A549 (cell line): ENCODE measurements around the gene ZNF304. TPM values are rescaled to one million over a fixed set of nuclear protein-coding genes. Genes with fewer than 3 reads are reported as not detected.

ENCODE experiments used
- ATAC-seq, 2 experiments: fragments of 200-7000 bp in 1 of 2; fragments of >200 bp in 1 of 2; cut with Nextera tagmentation in 1 of 2; cut with Tn5 transposase in 1 of 2; 3 replicates each; pipeline versions ENCODE4 v1.8.0 to v1.9.1; 2018 to 2020; ENCODE audit warnings: mild to moderate bottlenecking in 1 of 2, moderate library complexity in 1 of 2
- CTCF ChIA-PET: fragments of 300-600 bp; sonication (Branson Sonifier 250); formaldehyde crosslinking; extraction: SDS; loops from one replicate; lab custom pipeline; 2021; ENCODE audit warnings: antibody characterized with exemption, inconsistent platforms; lab: Yijun Ruan, JAX
- POLR2A ChIA-PET: fragments of 350-600 bp; formaldehyde crosslinking; extraction: SDS; loops from one replicate; lab custom pipeline; 2021; ENCODE audit warnings: antibody characterized with exemption, inconsistent platforms; lab: Yijun Ruan, JAX
- DNase-seq, 2 experiments: peaks; one replicate each; pipeline versions ENCODE4 v3.0.0 to v3.0.0-alpha.2; 2011 to 2016; ENCODE audit warnings: low read depth in 1 of 2, low spot score in 1 of 2
- FAIRE-seq: peaks from 2 replicates; lab custom pipeline; 2011; peaks lifted over from hg19 to GRCh38; lab: Jason Lieb, UNC
- H3K27ac ChIP-seq, 2 experiments: fragments of >200 bp; sonication (Bioruptor Twin); formaldehyde crosslinking; 3 replicates each; pipeline ENCODE4 v1.5.1; 2016 to 2017
- H3K4me1 ChIP-seq: fragments of >200 bp; sonication (Bioruptor Twin); formaldehyde crosslinking; 3 replicates; pipeline ENCODE4 v1.6.1; 2016
- H3K4me2 ChIP-seq: fragments of >200 bp; sonication (Bioruptor Twin); formaldehyde crosslinking; 3 replicates; pipeline ENCODE4 v1.6.1; 2016
- H3K4me3 ChIP-seq: fragments of >200 bp; sonication (Bioruptor Twin); formaldehyde crosslinking; 3 replicates; pipeline ENCODE4 v1.5.1; 2016
- H3K9me3 ChIP-seq: fragments of >200 bp; sonication (Bioruptor Twin); formaldehyde crosslinking; 3 replicates; pipeline ENCODE4 v1.6.1; 2016
- CHD2 ChIP-seq: fragments of 150-350 bp; IDR thresholded peaks from 2 replicates; pipeline ENCODE4 v1.6.1; 2014; ENCODE audit warnings: low read length; ENCODE audit not compliant: partially characterized antibody
- FOXS1 ChIP-seq: fragments of 250-450 bp; sonication (Bioruptor Pico); IDR thresholded peaks from 2 replicates; pipeline ENCODE4 v1.5.0; 2020; ENCODE audit warnings: mild to moderate bottlenecking, moderate library complexity
- HEYL ChIP-seq: fragments of 250-450 bp; sonication (Bioruptor Pico); IDR thresholded peaks from 2 replicates; pipeline ENCODE4 v1.8.0; 2021; ENCODE audit warnings: mild to moderate bottlenecking, moderate library complexity
- KDM1A ChIP-seq: fragments of 200-600 bp; sonication (generic); IDR thresholded peaks from 2 replicates; pipeline ENCODE4 v1.6.1; 2016; ENCODE audit warnings: low read depth, mild to moderate bottlenecking
- MYC ChIP-seq: IDR thresholded peaks from 2 replicates; pipeline ENCODE4 v1.6.1; 2012; ENCODE audit warnings: mild to moderate bottlenecking, inconsistent platforms, low read length, improper control_type of control experiment, borderline replicate concordance
- NFE2L2 ChIP-seq: fragments of 150-350 bp; conservative IDR thresholded peaks from 2 replicates; pipeline ENCODE4 v1.6.1; 2014; ENCODE audit warnings: low read length
- RAD21 ChIP-seq, 2 experiments: fragments of >200 bp in 1 of 2; sonication (Bioruptor Twin) in 1 of 2; formaldehyde crosslinking in 1 of 2; IDR thresholded peaks in 1 of 2; conservative IDR thresholded peaks in 1 of 2; 2 replicates in 1 of 2; 3 replicates in 1 of 2; pipeline ENCODE4 v1.6.1; 2012 to 2018; ENCODE audit warnings: inconsistent platforms in 1 of 2
- WGBS: methylation state at CpG from one replicate; pipeline ENCODE4 v1.1.6; 2017; ENCODE audit errors: missing lambda C conversion rate; 5-methylcytosine and 5-hydroxymethylcytosine counted together
- polyA plus RNA-seq, 4 experiments: library from polyadenylated mRNA; depleted of rRNA in 3 of 4; stranded (reverse); fragments of >200 nt; fragmentation: RNase III in 1 of 4; extraction: RNeasy Plus Mini Kit Qiagen cat#74134 plus additional on column Dnase treatment in 1 of 4; gene quantifications; 2 replicates in 3 of 4; 3 replicates in 1 of 4; pipeline ENCODE4 v1.2.3, GENCODE V29; 2011 to 2017
- TF ChIP-seq, protein P1 (sequence below): fragments of 150-350 bp; IDR thresholded peaks from 2 replicates; pipeline ENCODE4 v1.6.1; 2014; ENCODE audit warnings: low read depth, mild to moderate bottlenecking, low read length
- TF ChIP-seq, protein P2 (sequence below): fragments of >200 bp; sonication (Bioruptor Twin); formaldehyde crosslinking; IDR thresholded peaks from 3 replicates; pipeline ENCODE4 v1.5.1; 2016

Gene ZNF304
- polyA plus RNA-seq, 2 of the 4 experiments (the other 2 are of a cell fraction) = 2.1 to 4.8 TPM

DNA sequence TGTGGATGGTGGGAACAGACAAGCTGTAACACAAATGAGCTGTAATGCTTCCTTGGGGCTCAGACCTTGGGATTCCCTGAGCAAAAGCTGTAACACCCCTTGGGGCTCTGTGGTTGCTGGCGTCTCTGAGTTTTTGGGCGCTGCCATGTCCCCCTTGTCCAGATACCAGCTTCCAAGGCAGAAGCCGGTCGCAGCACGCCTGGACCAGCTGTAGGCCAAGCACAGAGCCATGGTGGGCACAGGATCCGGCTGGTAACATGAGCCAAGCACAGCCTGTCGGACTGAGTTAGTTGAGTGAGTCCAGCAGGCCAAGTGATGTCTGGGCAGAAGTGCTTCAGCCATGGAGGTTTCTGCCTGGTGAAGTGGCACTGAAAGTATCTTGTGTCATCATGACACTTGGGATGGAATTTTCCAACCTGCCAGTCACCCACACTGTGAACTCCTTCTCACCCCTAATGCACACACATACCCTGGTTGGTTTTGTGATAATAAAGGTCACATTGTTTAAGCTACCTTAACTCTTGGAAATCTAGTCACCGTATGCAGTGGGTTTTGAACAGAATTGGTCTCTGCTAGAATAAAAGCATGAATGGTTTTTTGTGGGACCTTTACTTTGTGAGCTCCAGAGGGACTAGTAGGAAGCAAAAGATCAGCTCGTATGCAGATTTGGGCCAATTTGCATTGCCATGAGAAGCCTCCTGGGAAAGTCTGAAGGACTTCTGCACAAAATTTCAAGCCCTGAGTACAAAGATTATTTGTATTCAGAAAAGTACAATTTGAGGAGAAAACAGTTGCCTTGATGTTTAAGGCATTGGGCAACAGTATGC is 52.9 kb downstream of the ZNF304 start:
- H3K4me3 ChIP-seq = no peak overlapping the region
- no peak overlapping the region for H3K4me2 ChIP-seq
- H3K27ac ChIP-seq = no peak overlapping the region
- WGBS = 63% methylated on average over 9 of the region's 9 CpGs
- no peak for FAIRE-seq
- DNase-seq = no peak
- TF ChIP-seq HEYL (CRISPR knock-in tag) (no peak), FOXS1 (CRISPR knock-in tag) (no peak), NFE2L2 (no peak), CHD2 (no peak), KDM1A (no peak), MYC (no peak)
- CTCF ChIA-PET = interaction anchor here (0.5 to 2.1 kb wide), 2 partner anchors 55 to 1116 kb away, joined by 3 to 5 read pairs; partner anchors contain the start of gene ZBTB45
- no peak for ATAC-seq
- H3K9me3 ChIP-seq = peaks cover 77% of the 10 kb centered on the region
- no peaks in the 10 kb centered on the region for H3K4me1 ChIP-seq
- POLR2A ChIA-PET = no interaction called here

DNA sequence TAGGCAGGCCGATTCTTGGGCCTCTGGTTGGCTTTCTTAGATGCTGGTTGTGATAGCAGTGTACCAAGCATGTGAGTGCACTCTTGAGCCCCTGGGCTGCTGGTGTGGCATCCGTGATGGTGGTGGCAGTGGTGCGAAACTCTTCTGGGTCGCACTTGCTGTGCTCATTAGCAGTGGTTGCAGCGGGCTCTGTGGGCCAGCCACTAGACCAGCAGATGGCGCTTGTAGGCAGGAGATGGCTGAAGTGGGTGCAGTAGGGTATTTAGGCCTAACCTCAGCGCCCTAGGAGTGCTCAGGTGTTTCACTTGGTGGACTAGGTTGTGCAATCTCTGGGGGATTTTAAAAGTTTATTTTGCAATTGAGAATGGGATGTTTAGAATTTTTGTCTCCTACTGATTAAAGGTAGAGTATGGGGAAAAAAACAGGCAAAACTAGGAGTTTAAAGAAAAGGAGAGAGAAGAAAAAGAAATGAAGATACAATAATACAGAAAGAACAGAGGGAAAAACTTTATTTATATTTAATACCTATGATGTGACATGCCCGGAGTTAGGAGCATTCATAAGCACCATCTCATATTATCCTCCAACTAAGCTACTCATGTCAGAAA is 55.5 kb downstream of the ZNF304 start:
- no peaks in the 10 kb centered on the region for H3K4me1 ChIP-seq
- DNase-seq (peak in 1 of 2 experiments; percentile 46), FAIRE-seq (no peak), ATAC-seq (no peak)
- ChIA-PET CTCF (interaction anchor here (0.6 to 0.8 kb wide), 3 partner anchors 8 to 1062 kb away, joined by 3 read pairs; no protein-coding TSS in a partner anchor), POLR2A (no interaction called here)
- H3K27ac ChIP-seq = no peak overlapping the region
- TF ChIP-seq, protein P1, sequence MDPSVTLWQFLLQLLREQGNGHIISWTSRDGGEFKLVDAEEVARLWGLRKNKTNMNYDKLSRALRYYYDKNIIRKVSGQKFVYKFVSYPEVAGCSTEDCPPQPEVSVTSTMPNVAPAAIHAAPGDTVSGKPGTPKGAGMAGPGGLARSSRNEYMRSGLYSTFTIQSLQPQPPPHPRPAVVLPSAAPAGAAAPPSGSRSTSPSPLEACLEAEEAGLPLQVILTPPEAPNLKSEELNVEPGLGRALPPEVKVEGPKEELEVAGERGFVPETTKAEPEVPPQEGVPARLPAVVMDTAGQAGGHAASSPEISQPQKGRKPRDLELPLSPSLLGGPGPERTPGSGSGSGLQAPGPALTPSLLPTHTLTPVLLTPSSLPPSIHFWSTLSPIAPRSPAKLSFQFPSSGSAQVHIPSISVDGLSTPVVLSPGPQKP = no peak
- peak in 1 of 2 experiments; percentile 59; a peak in 2 of 5 replicates for TF ChIP-seq RAD21 (conservative IDR thresholded peaks at IDR 0.05 in 1 of 2, IDR thresholded peaks at IDR 0.05 in 1 of 2)
- TF ChIP-seq, protein P2, sequence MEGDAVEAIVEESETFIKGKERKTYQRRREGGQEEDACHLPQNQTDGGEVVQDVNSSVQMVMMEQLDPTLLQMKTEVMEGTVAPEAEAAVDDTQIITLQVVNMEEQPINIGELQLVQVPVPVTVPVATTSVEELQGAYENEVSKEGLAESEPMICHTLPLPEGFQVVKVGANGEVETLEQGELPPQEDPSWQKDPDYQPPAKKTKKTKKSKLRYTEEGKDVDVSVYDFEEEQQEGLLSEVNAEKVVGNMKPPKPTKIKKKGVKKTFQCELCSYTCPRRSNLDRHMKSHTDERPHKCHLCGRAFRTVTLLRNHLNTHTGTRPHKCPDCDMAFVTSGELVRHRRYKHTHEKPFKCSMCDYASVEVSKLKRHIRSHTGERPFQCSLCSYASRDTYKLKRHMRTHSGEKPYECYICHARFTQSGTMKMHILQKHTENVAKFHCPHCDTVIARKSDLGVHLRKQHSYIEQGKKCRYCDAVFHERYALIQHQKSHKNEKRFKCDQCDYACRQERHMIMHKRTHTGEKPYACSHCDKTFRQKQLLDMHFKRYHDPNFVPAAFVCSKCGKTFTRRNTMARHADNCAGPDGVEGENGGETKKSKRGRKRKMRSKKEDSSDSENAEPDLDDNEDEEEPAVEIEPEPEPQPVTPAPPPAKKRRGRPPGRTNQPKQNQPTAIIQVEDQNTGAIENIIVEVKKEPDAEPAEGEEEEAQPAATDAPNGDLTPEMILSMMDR = 0 out of 3 replicates have a peak, but pooled peaks have one; percentile 7
- 41% methylated on average over 8 of the region's 8 CpGs for WGBS
- peaks cover 70% of the 10 kb centered on the region for H3K9me3 ChIP-seq
- no peak overlapping the region for H3K4me3 ChIP-seq
- no peak overlapping the region for H3K4me2 ChIP-seq

Other genes with a start within 250 kb of the ZNF304 start
- gene USP29, start 231.3 kb upstream of the ZNF304 start, polyA plus RNA-seq (2011; rRNA removed) = not detected in 2 replicates
- not detected in 3 replicates for gene USP29, start 231.3 kb upstream of the ZNF304 start, polyA plus RNA-seq (2017; fragmentation: RNase III; extraction: RNeasy Plus Mini Kit Qiagen cat#74134 plus additional on column Dnase treatment)
- gene ZIM3, start 206.1 kb upstream of the ZNF304 start, polyA plus RNA-seq (2011; rRNA removed) = not detected in 2 replicates
- gene ZIM3, start 206.1 kb upstream of the ZNF304 start, polyA plus RNA-seq (2017; fragmentation: RNase III; extraction: RNeasy Plus Mini Kit Qiagen cat#74134 plus additional on column Dnase treatment) = not detected in 3 replicates
- 0.09 TPM in 1 of 2 replicates, not detected in the other for gene DUXA, start 183.8 kb upstream of the ZNF304 start, polyA plus RNA-seq (2011; rRNA removed)
- not detected in 3 replicates for gene DUXA, start 183.8 kb upstream of the ZNF304 start, polyA plus RNA-seq (2017; fragmentation: RNase III; extraction: RNeasy Plus Mini Kit Qiagen cat#74134 plus additional on column Dnase treatment)
- gene ZNF264, start 159.8 kb upstream of the ZNF304 start, polyA plus RNA-seq (2011; rRNA removed) = 9.1 and 10.0 TPM in 2 replicates
- gene ZNF264, start 159.8 kb upstream of the ZNF304 start, polyA plus RNA-seq (2017; fragmentation: RNase III; extraction: RNeasy Plus Mini Kit Qiagen cat#74134 plus additional on column Dnase treatment) = 3.4 to 3.9 TPM (median 3.6 TPM) in 3 replicates
- gene AURKC, start 120.2 kb upstream of the ZNF304 start, polyA plus RNA-seq (2011; rRNA removed) = 0.83 and 0.96 TPM in 2 replicates
- gene AURKC, start 120.2 kb upstream of the ZNF304 start, polyA plus RNA-seq (2017; fragmentation: RNase III; extraction: RNeasy Plus Mini Kit Qiagen cat#74134 plus additional on column Dnase treatment) = 0.27 to 0.43 TPM (median 0.34 TPM) in 3 replicates
- 5.6 and 6.6 TPM in 2 replicates for gene ZNF805, start 110.6 kb upstream of the ZNF304 start, polyA plus RNA-seq (2011; rRNA removed)
- 1.1 to 1.5 TPM (median 1.5 TPM) in 3 replicates for gene ZNF805, start 110.6 kb upstream of the ZNF304 start, polyA plus RNA-seq (2017; fragmentation: RNase III; extraction: RNeasy Plus Mini Kit Qiagen cat#74134 plus additional on column Dnase treatment)
- 16.1 and 23.4 TPM in 2 replicates for gene ZNF460, start 70.8 kb upstream of the ZNF304 start, polyA plus RNA-seq (2011; rRNA removed)
- 0.50 to 0.63 TPM (median 0.58 TPM) in 3 replicates for gene ZNF460, start 70.8 kb upstream of the ZNF304 start, polyA plus RNA-seq (2017; fragmentation: RNase III; extraction: RNeasy Plus Mini Kit Qiagen cat#74134 plus additional on column Dnase treatment)
- 3.9 and 4.4 TPM in 2 replicates for gene ZNF543, start 30.8 kb upstream of the ZNF304 start, polyA plus RNA-seq (2011; rRNA removed)
- 1.4 to 1.5 TPM (median 1.4 TPM) in 3 replicates for gene ZNF543, start 30.8 kb upstream of the ZNF304 start, polyA plus RNA-seq (2017; fragmentation: RNase III; extraction: RNeasy Plus Mini Kit Qiagen cat#74134 plus additional on column Dnase treatment)
- 25.1 and 27.8 TPM in 2 replicates for gene TRAPPC2B, start 12.3 kb downstream of the ZNF304 start, polyA plus RNA-seq (2011; rRNA removed)
- gene TRAPPC2B, start 12.3 kb downstream of the ZNF304 start, polyA plus RNA-seq (2017; fragmentation: RNase III; extraction: RNeasy Plus Mini Kit Qiagen cat#74134 plus additional on column Dnase treatment) = 12.2 to 15.7 TPM (median 14.5 TPM) in 3 replicates
- 2.9 TPM in 2 replicates for gene ZNF547, start 12.3 kb downstream of the ZNF304 start, polyA plus RNA-seq (2011; rRNA removed)
- gene ZNF547, start 12.3 kb downstream of the ZNF304 start, polyA plus RNA-seq (2017; fragmentation: RNase III; extraction: RNeasy Plus Mini Kit Qiagen cat#74134 plus additional on column Dnase treatment) = 1.7 to 2.1 TPM (median 2.0 TPM) in 3 replicates
- 9.6 and 11.3 TPM in 2 replicates for gene ZNF548, start 38.6 kb downstream of the ZNF304 start, polyA plus RNA-seq (2011; rRNA removed)
- gene ZNF548, start 38.6 kb downstream of the ZNF304 start, polyA plus RNA-seq (2017; fragmentation: RNase III; extraction: RNeasy Plus Mini Kit Qiagen cat#74134 plus additional on column Dnase treatment) = 6.4 to 8.4 TPM (median 7.4 TPM) in 3 replicates
- gene ZNF17, start 59.9 kb downstream of the ZNF304 start, polyA plus RNA-seq (2011; rRNA removed) = 6.4 and 6.8 TPM in 2 replicates
- 3.8 to 4.1 TPM (median 4.0 TPM) in 3 replicates for gene ZNF17, start 59.9 kb downstream of the ZNF304 start, polyA plus RNA-seq (2017; fragmentation: RNase III; extraction: RNeasy Plus Mini Kit Qiagen cat#74134 plus additional on column Dnase treatment)
- 25.2 and 30.9 TPM in 2 replicates for gene ZNF749, start 84.1 kb downstream of the ZNF304 start, polyA plus RNA-seq (2011; rRNA removed)
- 11.7 to 12.6 TPM (median 12.4 TPM) in 3 replicates for gene ZNF749, start 84.1 kb downstream of the ZNF304 start, polyA plus RNA-seq (2017; fragmentation: RNase III; extraction: RNeasy Plus Mini Kit Qiagen cat#74134 plus additional on column Dnase treatment)
- gene VN1R1, start 105.9 kb downstream of the ZNF304 start, polyA plus RNA-seq (2011; rRNA removed) = 0.19 and 0.30 TPM in 2 replicates
- 0.04 to 0.16 TPM (median 0.05 TPM) in 3 replicates for gene VN1R1, start 105.9 kb downstream of the ZNF304 start, polyA plus RNA-seq (2017; fragmentation: RNase III; extraction: RNeasy Plus Mini Kit Qiagen cat#74134 plus additional on column Dnase treatment)
- 3.2 and 3.6 TPM in 2 replicates for gene ZNF772, start 126.3 kb downstream of the ZNF304 start, polyA plus RNA-seq (2011; rRNA removed)
- 2.0 to 2.3 TPM (median 2.3 TPM) in 3 replicates for gene ZNF772, start 126.3 kb downstream of the ZNF304 start, polyA plus RNA-seq (2017; fragmentation: RNase III; extraction: RNeasy Plus Mini Kit Qiagen cat#74134 plus additional on column Dnase treatment)
- gene ZNF419, start 136.5 kb downstream of the ZNF304 start, polyA plus RNA-seq (2011; rRNA removed) = 11.8 and 12.1 TPM in 2 replicates
- 8.0 to 9.0 TPM (median 8.2 TPM) in 3 replicates for gene ZNF419, start 136.5 kb downstream of the ZNF304 start, polyA plus RNA-seq (2017; fragmentation: RNase III; extraction: RNeasy Plus Mini Kit Qiagen cat#74134 plus additional on column Dnase treatment)
- 8.4 and 9.2 TPM in 2 replicates for gene ZNF773, start 148.7 kb downstream of the ZNF304 start, polyA plus RNA-seq (2011; rRNA removed)
- 6.0 to 6.4 TPM (median 6.1 TPM) in 3 replicates for gene ZNF773, start 148.7 kb downstream of the ZNF304 start, polyA plus RNA-seq (2017; fragmentation: RNase III; extraction: RNeasy Plus Mini Kit Qiagen cat#74134 plus additional on column Dnase treatment)
- gene ZNF549, start 176.1 kb downstream of the ZNF304 start, polyA plus RNA-seq (2011; rRNA removed) = 3.7 and 3.9 TPM in 2 replicates
- gene ZNF549, start 176.1 kb downstream of the ZNF304 start, polyA plus RNA-seq (2017; fragmentation: RNase III; extraction: RNeasy Plus Mini Kit Qiagen cat#74134 plus additional on column Dnase treatment) = 1.7 to 1.8 TPM (median 1.8 TPM) in 3 replicates
- 8.7 and 9.2 TPM in 2 replicates for gene ZNF550, start 208.6 kb downstream of the ZNF304 start, polyA plus RNA-seq (2011; rRNA removed)
- 4.7 to 5.3 TPM (median 5.2 TPM) in 3 replicates for gene ZNF550, start 208.6 kb downstream of the ZNF304 start, polyA plus RNA-seq (2017; fragmentation: RNase III; extraction: RNeasy Plus Mini Kit Qiagen cat#74134 plus additional on column Dnase treatment)
- 4.7 and 4.8 TPM in 2 replicates for gene ZNF416, start 227.6 kb downstream of the ZNF304 start, polyA plus RNA-seq (2011; rRNA removed)
- 2.8 to 3.5 TPM (median 2.9 TPM) in 3 replicates for gene ZNF416, start 227.6 kb downstream of the ZNF304 start, polyA plus RNA-seq (2017; fragmentation: RNase III; extraction: RNeasy Plus Mini Kit Qiagen cat#74134 plus additional on column Dnase treatment)
- not detected in 2 replicates for gene ZIK1, start 232.9 kb downstream of the ZNF304 start, polyA plus RNA-seq (2011; rRNA removed)
- 0.03 TPM in 1 of 3 replicates, not detected in the others for gene ZIK1, start 232.9 kb downstream of the ZNF304 start, polyA plus RNA-seq (2017; fragmentation: RNase III; extraction: RNeasy Plus Mini Kit Qiagen cat#74134 plus additional on column Dnase treatment)
- 4.9 and 5.9 TPM in 2 replicates for gene ZNF530, start 248.6 kb downstream of the ZNF304 start, polyA plus RNA-seq (2011; rRNA removed)
- gene ZNF530, start 248.6 kb downstream of the ZNF304 start, polyA plus RNA-seq (2017; fragmentation: RNase III; extraction: RNeasy Plus Mini Kit Qiagen cat#74134 plus additional on column Dnase treatment) = 4.9 to 6.3 TPM (median 6.3 TPM) in 3 replicates